Upper lobe of right lung (tissue), 1 donor: Measurements from ENCODE around the gene TTC32. TPM values are rescaled to one million over a fixed set of nuclear protein-coding genes. Genes with fewer than 3 reads are reported as not detected.

ENCODE experiments used
- ATAC-seq: fragments of 200-7000 bp; cut with Tn5 transposase; one replicate; pipeline ENCODE4 v1.9.1; 2020; ENCODE audit warnings: mild to moderate bottlenecking, moderate library complexity
- DNase-seq: peaks from one replicate; pipeline ENCODE4 v3.0.0-alpha.2; 2020
- H3K27ac ChIP-seq: fragments of 200-600 bp; one replicate; pipeline ENCODE4 v1.8.0; 2022
- H3K27me3 ChIP-seq: fragments of 200-600 bp; one replicate; pipeline ENCODE4 v1.8.0; 2022; ENCODE audit warnings: mild to moderate bottlenecking
- H3K36me3 ChIP-seq: fragments of 200-600 bp; one replicate; pipeline ENCODE4 v1.8.0; 2022
- H3K4me1 ChIP-seq: fragments of 200-600 bp; one replicate; pipeline ENCODE4 v1.8.0; 2022
- H3K4me3 ChIP-seq: fragments of 200-600 bp; one replicate; pipeline ENCODE4 v1.8.0; 2022; ENCODE audit warnings: mild to moderate bottlenecking
- H3K9me3 ChIP-seq: fragments of 200-600 bp; one replicate; pipeline ENCODE4 v1.8.0; 2022
- CTCF ChIP-seq: fragments of 200-600 bp; IDR thresholded peaks from one replicate; pipeline ENCODE4 v1.8.0; 2022; ENCODE audit warnings: antibody characterized with exemption
- intact Hi-C: fragments of 100-400 bp; cut with DNase I; formaldehyde crosslinking; loops from one replicate; pipeline ENCODE4 v1.11.0; 2022
- long read RNA-seq: library from polyadenylated mRNA; unstranded; transcript quantifications from one replicate; pipeline ENCODE4 v2.0.0, GENCODE V29; 2021
- total RNA-seq: library from RNA; stranded (reverse); fragmentation: NEBNext Ultra II Directional; extraction: Animal tissue kit (Norgen Biotek cat#: 25700); gene quantifications from one replicate; pipeline ENCODE4 v1.2.1, GENCODE V29; 2021
- donor health status: DM: no; HTN: yes; CAD: no; lungs with severe emphysema.

TTC32 gene
- 12.4 TPM for total RNA-seq
- long read RNA-seq, partial matches to known transcripts: 0 of 9 reads
- long read RNA-seq, other reads (novel, unspliced or antisense): 6 of 9 reads

- ATAC-seq: peak; percentile 97
- H3K27ac ChIP-seq: peak within 1 kb of the TSS; percentile 96
- TF ChIP-seq CTCF: no peak
- H3K9me3 ChIP-seq: no peaks in the 10 kb centered on the region
- H3K4me3 ChIP-seq: peak within 1 kb of the TSS; percentile 72
- DNase-seq: peak; percentile 96
- H3K27me3 ChIP-seq: no peaks in the 10 kb centered on the region
- peaks cover 33% of the 10 kb centered on the region for H3K4me1 ChIP-seq
- H3K36me3 ChIP-seq: no peaks in the 10 kb centered on the region
- intact Hi-C loops: no loop called here
These were observed at the start of gene TTC32 for GRCh38 chr2:19901442-19902215. Gene TTC32 (minus strand): TSS chr2:19901983. CDS start chr2:19901854, 129 bp downstream.

- intact Hi-C loops: no loop called here
- Histone ChIP-seq H3K9me3 (no peaks in the 10 kb centered on the region), H3K27me3 (no peaks in the 10 kb centered on the region), H3K4me1 (no peaks in the 10 kb centered on the region), H3K36me3 (no peaks in the 10 kb centered on the region), H3K27ac (no peak overlapping the region), H3K4me3 (no peak overlapping the region)
- TF ChIP-seq CTCF: no peak
- no peak for ATAC-seq
- no peak for DNase-seq
These were observed 47.3 kb upstream of the TTC32 start for GRCh38 chr2:19949071-19949470.

GRCh38 chr2:19947184-19947940 lies 45.6 kb upstream of the TTC32 start:
- no peaks in the 10 kb centered on the region for H3K4me1 ChIP-seq
- H3K36me3 ChIP-seq: no peaks in the 10 kb centered on the region
- H3K27me3 ChIP-seq: no peaks in the 10 kb centered on the region
- no peak for TF ChIP-seq CTCF
- no peak overlapping the region for H3K27ac ChIP-seq
- no peak for DNase-seq
- intact Hi-C loops: no loop called here
- H3K9me3 ChIP-seq: no peaks in the 10 kb centered on the region
- H3K4me3 ChIP-seq: no peak overlapping the region
- ATAC-seq: no peak

GRCh38 chr2:19944205-19944845 lies 42.5 kb upstream of the TTC32 start:
- Histone ChIP-seq H3K36me3 (no peaks in the 10 kb centered on the region), H3K27me3 (no peaks in the 10 kb centered on the region), H3K27ac (no peak overlapping the region), H3K9me3 (no peaks in the 10 kb centered on the region), H3K4me1 (no peaks in the 10 kb centered on the region), H3K4me3 (no peak overlapping the region)
- intact Hi-C loops: no loop called here
- ATAC-seq (no peak), DNase-seq (no peak)
- no peak for TF ChIP-seq CTCF

- intact Hi-C loops: no loop called here
- Histone ChIP-seq H3K27ac (no peak overlapping the region), H3K27me3 (no peaks in the 10 kb centered on the region), H3K4me1 (no peaks in the 10 kb centered on the region), H3K36me3 (peaks cover 2% of the 10 kb centered on the region), H3K4me3 (no peak overlapping the region), H3K9me3 (no peaks in the 10 kb centered on the region)
- TF ChIP-seq CTCF: no peak
- no peak for ATAC-seq
- no peak for DNase-seq
These were observed 41.4 kb upstream of the TTC32 start for GRCh38 chr2:19943189-19943588.
